ENCODE measurements around the gene HDAC4.

GRCh38 chr2:239344857-239345216, 56.0 kb downstream of the HDAC4 start:
- TF ChIP-seq CTCF (tag by site-specific recombination; IDR thresholded peaks at IDR 0.05) = no peak
- no peak for TF ChIP-seq PRDM1 (tag by site-specific recombination; IDR thresholded peaks at IDR 0.05)
- TF ChIP-seq ZNF292 (tag by site-specific recombination; IDR thresholded peaks at IDR 0.05; ENCODE audit: borderline replicate concordance, low read depth) = no peak
- TF ChIP-seq ZNF707 (tag by site-specific recombination; IDR thresholded peaks at IDR 0.05) = no peak
